ENCODE data around the gene BPI.

DNA sequence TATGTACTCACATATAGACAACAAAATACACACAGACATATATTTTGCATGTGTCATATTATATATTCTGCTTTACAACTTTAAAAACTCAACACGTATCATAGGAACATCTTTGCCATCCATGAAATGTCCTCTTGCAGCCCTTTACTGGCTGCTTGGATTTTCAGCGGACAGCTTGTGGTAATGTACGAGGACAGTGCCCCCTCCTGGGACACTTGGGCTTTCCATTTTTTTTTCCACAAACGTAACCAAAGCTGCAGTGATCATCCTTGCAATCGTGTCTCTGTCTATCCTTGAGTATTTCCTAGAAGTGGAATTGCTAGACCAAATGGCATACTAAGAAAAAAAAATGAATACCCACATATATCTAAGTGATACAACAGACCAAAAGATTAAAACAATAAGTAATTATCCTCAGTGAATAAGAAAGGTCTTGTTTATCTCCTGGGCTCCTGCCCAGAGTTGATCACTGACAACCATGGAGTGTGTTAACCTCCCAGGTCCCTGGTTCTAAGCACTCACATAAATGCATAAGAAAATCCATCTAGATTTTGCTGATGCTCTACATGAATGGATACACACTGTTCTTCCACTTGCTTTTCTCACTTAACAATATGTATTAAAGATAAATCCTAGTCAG is 18.1 kb downstream of the BPI start:
- TF ChIP-seq EZH2 (IDR thresholded peaks at IDR 0.05; ENCODE audit: insufficient read depth, poor library complexity, severe bottlenecking) (no peak), EZH2phosphoT487 (IDR thresholded peaks at IDR 0.05; ENCODE audit: insufficient read depth, low read depth) (no peak)

Data from GM23248 (cell line).